GM12865 (cell line): ENCODE measurements around the gene DPH6.

Experiments used
- DNase-seq: peaks from one replicate; pipeline ENCODE4 v3.0.0; 2010; ENCODE audit warnings: low read depth
- H3K4me3 ChIP-seq: 2 replicates; pipeline ENCODE4 v1.5.1; 2011; ENCODE audit warnings: mild to moderate bottlenecking, low read depth, low read length, control low read depth
- CTCF ChIP-seq: IDR thresholded peaks from 2 replicates; pipeline ENCODE4 v1.5.1; 2011; ENCODE audit warnings: low read length, control low read depth, low read depth, inconsistent platforms; ENCODE audit not compliant: insufficient read depth; ENCODE audit errors: missing control alignments

Gene DPH6

GRCh38 chr15:35565901-35566300 is 19.9 kb upstream of the DPH6 start:
- H3K4me3 ChIP-seq: no peak overlapping the region
- no peak for TF ChIP-seq CTCF
- DNase-seq: no peak

GRCh38 chr15:35562641-35563040 is 16.7 kb upstream of the DPH6 start:
- DNase-seq: no peak
- no peak overlapping the region for H3K4me3 ChIP-seq
- no peak for TF ChIP-seq CTCF

- TF ChIP-seq CTCF: no peak
- no peak overlapping the region for H3K4me3 ChIP-seq
- DNase-seq: no peak
Measured at GRCh38 chr15:35561308-35561707, 15.3 kb upstream of the DPH6 start.

GRCh38 chr15:35560870-35561269 is 14.9 kb upstream of the DPH6 start:
- H3K4me3 ChIP-seq: no peak overlapping the region
- DNase-seq: no peak
- no peak for TF ChIP-seq CTCF

GRCh38 chr15:35560258-35560657 is 14.3 kb upstream of the DPH6 start:
- no peak overlapping the region for H3K4me3 ChIP-seq
- no peak for TF ChIP-seq CTCF
- no peak for DNase-seq

- TF ChIP-seq CTCF: no peak
- no peak for DNase-seq
- H3K4me3 ChIP-seq: no peak overlapping the region
Measured at GRCh38 chr15:35559683-35560082, 13.7 kb upstream of the DPH6 start.

GRCh38 chr15:35557544-35557943 is 11.6 kb upstream of the DPH6 start:
- H3K4me3 ChIP-seq: no peak overlapping the region
- no peak for DNase-seq
- TF ChIP-seq CTCF: no peak
